ENCODE data around the gene ZNRF1.

DNA sequence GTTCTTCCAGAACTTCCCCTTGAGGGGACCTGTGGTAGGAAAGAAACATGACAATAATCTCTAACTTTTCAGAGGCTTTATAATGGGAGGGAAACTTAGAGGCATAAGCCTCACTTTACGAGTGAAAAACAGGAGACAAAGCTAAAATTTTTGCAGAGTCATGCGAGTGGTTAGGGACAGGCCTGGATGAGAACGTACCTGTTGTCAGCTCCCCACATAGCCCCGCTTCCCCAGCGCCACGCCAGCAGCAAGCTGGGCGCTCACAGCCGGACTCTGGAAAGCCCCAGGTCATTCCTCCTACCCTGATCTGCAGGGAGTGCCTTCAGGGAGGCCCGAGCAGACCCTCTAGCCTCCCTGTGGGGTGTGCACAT is 64.1 kb downstream of the ZNRF1 start:
- TF ChIP-seq POLR2A (IDR thresholded peaks at IDR 0.05) (no peak), POLR2AphosphoS5 (IDR thresholded peaks at IDR 0.05) (no peak)
